GM08714 (cell line): ENCODE data around the gene ZNF576.
"Not testable (repeated sequence)": the region's sequence is repeated elsewhere in the genome, so short reads cannot be mapped to it uniquely, and the experiment has no call there.

Source experiments
- H3K4me3 ChIP-seq: fragments of 200-500 bp; sonication (Bioruptor generic); 2 replicates; pipeline ENCODE4 v1.5.1; 2014; ENCODE audit warnings: mild to moderate bottlenecking, low read length, inconsistent platforms
- ZNF274 ChIP-seq: IDR thresholded peaks from 2 replicates; pipeline ENCODE4 v1.6.1; 2012; ENCODE audit warnings: mild to moderate bottlenecking, low read depth, low read length

The ZNF576 gene

GRCh38 chr19:43595999-43596841 lies at the start of gene ZNF576, which contains the start of gene IRGQ:
ZNF576 (plus strand) TSS chr19:43596595; CDS start chr19:43597109, 514 bp downstream.
IRGQ (minus strand) TSS chr19:43596134; CDS start chr19:43595338, 796 bp downstream.
- peak within 1 kb of the TSS; percentile 96 for H3K4me3 ChIP-seq
- no peak for TF ChIP-seq ZNF274

- H3K4me3 ChIP-seq, result not testable (repeated sequence)
Observed at GRCh38 chr19:43547926-43548325, 48.5 kb upstream of the ZNF576 start.

- H3K4me3 ChIP-seq, result no peak overlapping the region
- no peak for TF ChIP-seq ZNF274
Observed at GRCh38 chr19:43548706-43549105, 47.7 kb upstream of the ZNF576 start.

GRCh38 chr19:43551399-43552197 lies 44.8 kb upstream of the ZNF576 start:
- TF ChIP-seq ZNF274, result no peak
- H3K4me3 ChIP-seq, result no peak overlapping the region

GRCh38 chr19:43552198-43552450 lies 44.3 kb upstream of the ZNF576 start:
- no peak for TF ChIP-seq ZNF274
- no peak overlapping the region for H3K4me3 ChIP-seq

GRCh38 chr19:43552616-43553015 lies 43.8 kb upstream of the ZNF576 start:
- H3K4me3 ChIP-seq, result no peak overlapping the region
- TF ChIP-seq ZNF274, result no peak

- no peak overlapping the region for H3K4me3 ChIP-seq
- TF ChIP-seq ZNF274, result no peak
Observed at GRCh38 chr19:43553656-43554055, 42.7 kb upstream of the ZNF576 start.

- H3K4me3 ChIP-seq, result no peak overlapping the region
- TF ChIP-seq ZNF274, result no peak
Observed at GRCh38 chr19:43554317-43554895, 42.0 kb upstream of the ZNF576 start.

GRCh38 chr19:43555185-43555770 lies 41.1 kb upstream of the ZNF576 start:
- TF ChIP-seq ZNF274, result no peak
- no peak overlapping the region for H3K4me3 ChIP-seq

- H3K4me3 ChIP-seq, result no peak overlapping the region
- TF ChIP-seq ZNF274, result no peak
Observed at GRCh38 chr19:43560687-43561086, 35.7 kb upstream of the ZNF576 start.

GRCh38 chr19:43561139-43561970 lies 35.0 kb upstream of the ZNF576 start:
- TF ChIP-seq ZNF274, result no peak
- H3K4me3 ChIP-seq, result no peak overlapping the region

- H3K4me3 ChIP-seq, result peak overlapping the region; percentile 19; the same call in 1 of the 2 replicates
- TF ChIP-seq ZNF274, result no peak
Observed at GRCh38 chr19:43562226-43562697, 34.1 kb upstream of the ZNF576 start.

- TF ChIP-seq ZNF274, result no peak
- no peak overlapping the region; the same call in 1 of the 2 replicates for H3K4me3 ChIP-seq
Observed at GRCh38 chr19:43562698-43563241, 33.6 kb upstream of the ZNF576 start.
